Measurements from ENCODE around the gene RABGAP1.
A peak's percentile ranks its signal among the peaks of the same experiment; 100 is the strongest.

RABGAP1 gene

DNA sequence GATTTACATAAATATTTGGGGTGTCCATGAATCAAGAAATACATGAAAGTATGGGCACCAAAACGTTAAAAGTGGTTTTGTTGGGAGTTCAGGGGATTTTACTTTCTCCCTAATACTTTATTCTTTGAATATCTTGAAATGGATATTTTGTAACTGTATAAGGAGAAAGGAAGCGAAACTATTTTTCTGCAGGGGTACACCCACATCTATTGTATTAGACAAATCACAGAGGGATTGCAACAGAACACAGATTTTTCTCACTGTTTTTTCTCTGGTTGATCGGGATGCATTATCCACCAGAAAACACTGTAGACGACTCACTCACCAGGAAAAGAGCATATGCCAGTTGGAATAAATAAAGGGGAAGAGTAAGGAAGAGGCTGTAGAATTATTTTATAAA is 1.2 kb upstream of the RABGAP1 start:
- H3K27ac ChIP-seq: no peak overlapping the region
- DNase-seq (ENCODE audit: low read depth, low spot score): no peak
- no peak overlapping the region for H3K4me3 ChIP-seq
- no peak overlapping the region for H3K9ac ChIP-seq (ENCODE audit: insufficient read length)
- H3K36me3 ChIP-seq (ENCODE audit: insufficient read depth, low read length): peaks cover 50% of the 10 kb centered on the region
- TF ChIP-seq POLR2AphosphoS5 (IDR thresholded peaks at IDR 0.05; ENCODE audit: borderline replicate concordance, low read depth, low read length): no peak
- TF ChIP-seq EZH2 (IDR thresholded peaks at IDR 0.05): no peak
- no peak for TF ChIP-seq FOXP2 (optimal IDR thresholded peaks at IDR 0.05; ENCODE audit: control extremely low read depth, extremely low read length, insufficient read depth)
- no peaks in the 10 kb centered on the region for H3K9me3 ChIP-seq (ENCODE audit: low read depth, low read length)

DNA sequence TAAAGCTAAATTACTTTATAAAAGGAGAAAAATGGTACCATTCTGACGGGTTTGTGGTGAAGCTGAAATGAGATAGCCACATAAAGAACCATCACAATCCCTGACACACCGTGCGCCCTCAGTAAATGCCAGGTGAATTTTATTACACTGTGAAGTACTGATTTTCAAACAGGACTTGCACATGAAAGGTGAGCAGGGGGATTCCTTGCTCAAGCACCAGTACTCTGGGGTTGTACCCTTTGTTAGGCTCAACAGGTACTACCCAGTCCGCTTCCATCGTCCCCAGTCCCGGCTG is 419 bp upstream of the RABGAP1 start:
- Histone ChIP-seq H3K9ac (ENCODE audit: insufficient read length) (peak overlapping the region; percentile 67), H3K9me3 (ENCODE audit: low read depth, low read length) (no peaks in the 10 kb centered on the region), H3K27ac (peak overlapping the region; percentile 76), H3K36me3 (ENCODE audit: insufficient read depth, low read length) (peaks cover 53% of the 10 kb centered on the region), H3K4me3 (peak overlapping the region; percentile 94)
- DNase-seq (ENCODE audit: low read depth, low spot score): no peak
- TF ChIP-seq POLR2AphosphoS5 (IDR thresholded peaks at IDR 0.05; ENCODE audit: borderline replicate concordance, low read depth, low read length) (no peak), EZH2 (IDR thresholded peaks at IDR 0.05) (no peak), FOXP2 (optimal IDR thresholded peaks at IDR 0.05; ENCODE audit: control extremely low read depth, extremely low read length, insufficient read depth) (no peak)

DNA sequence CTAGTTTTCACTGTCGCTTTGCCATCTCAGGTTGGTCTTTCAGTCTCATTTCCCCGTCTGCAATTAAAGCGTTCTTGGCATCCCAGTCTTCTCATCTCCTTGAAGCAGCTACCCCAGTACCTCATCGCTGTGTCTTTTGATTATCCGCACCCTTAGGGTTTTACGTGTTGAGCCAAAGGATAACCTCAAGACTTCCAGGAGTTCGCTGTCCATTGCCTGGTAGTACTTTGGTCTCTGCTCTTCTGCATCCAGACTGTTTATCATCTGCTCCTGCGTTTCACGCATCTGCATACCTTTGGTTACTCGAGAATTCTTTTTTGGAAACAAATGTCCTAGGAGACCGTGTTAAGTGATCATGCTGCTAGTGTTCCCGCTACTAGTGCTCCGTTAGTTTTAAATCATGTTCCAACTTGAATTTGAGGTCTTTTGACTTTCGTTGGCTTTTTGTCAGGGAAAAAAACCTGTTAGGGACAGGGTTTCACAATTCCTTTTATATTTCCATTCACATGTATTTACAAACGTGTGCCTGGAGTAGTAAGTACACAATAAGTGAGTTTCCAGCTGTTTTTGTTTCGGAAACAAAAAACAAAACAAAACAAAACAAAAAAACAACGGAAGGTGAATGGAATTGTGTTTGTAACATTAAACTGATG is 888 bp downstream of the RABGAP1 start:
- Histone ChIP-seq H3K36me3 (ENCODE audit: insufficient read depth, low read length) (peaks cover 45% of the 10 kb centered on the region), H3K27ac (peak overlapping the region; percentile 86), H3K9ac (ENCODE audit: insufficient read length) (peak overlapping the region; percentile 90), H3K4me3 (peak overlapping the region; percentile 94), H3K9me3 (ENCODE audit: low read depth, low read length) (no peaks in the 10 kb centered on the region)
- no peak for TF ChIP-seq EZH2 (IDR thresholded peaks at IDR 0.05)
- TF ChIP-seq FOXP2 (optimal IDR thresholded peaks at IDR 0.05; ENCODE audit: control extremely low read depth, extremely low read length, insufficient read depth): no peak
- TF ChIP-seq POLR2AphosphoS5 (IDR thresholded peaks at IDR 0.05; ENCODE audit: borderline replicate concordance, low read depth, low read length): no peak
- no peak for DNase-seq (ENCODE audit: low read depth, low spot score)

DNA sequence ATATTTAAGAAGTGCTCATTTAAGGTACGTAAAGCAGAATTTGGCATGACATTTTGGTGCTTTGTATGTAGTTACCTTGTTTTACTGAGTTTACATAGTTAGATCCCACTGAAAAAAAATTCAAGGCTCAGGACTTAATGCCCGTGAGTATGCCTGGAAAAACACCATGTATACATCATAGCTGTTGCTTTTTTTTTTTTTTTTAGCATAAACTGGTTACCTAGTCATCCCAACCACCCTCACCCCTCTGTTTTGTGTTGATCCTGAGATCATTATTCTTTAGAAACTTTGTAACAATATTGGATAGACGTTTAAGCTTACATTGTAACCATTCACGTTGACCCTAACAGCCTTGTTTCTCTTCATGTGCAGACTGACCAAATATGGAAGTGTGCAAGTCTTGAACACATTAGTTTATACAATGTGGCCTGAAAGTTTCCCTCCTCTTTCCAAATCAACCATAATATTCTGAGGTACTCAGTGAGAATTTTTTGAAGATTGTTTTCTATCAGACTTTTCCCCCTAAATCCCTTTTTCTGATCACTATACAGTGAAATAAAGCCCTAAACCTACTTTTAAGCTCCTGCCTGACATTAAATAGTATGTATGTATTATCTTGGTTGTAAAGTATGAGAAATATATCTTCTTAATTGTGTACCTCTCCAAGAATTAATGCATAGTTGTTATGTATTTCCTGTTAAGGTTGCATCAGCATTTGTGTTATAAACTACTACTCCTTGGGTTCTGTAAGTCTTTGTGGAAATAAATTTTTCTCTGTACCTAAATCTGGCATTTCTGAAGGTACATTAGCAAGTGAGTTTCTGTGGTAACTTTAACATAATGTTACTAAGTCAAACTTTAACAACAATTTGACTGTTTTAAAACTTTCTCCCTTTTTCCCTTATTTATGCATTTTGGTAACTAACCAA is 4.4 kb downstream of the RABGAP1 start:
- Histone ChIP-seq H3K27ac (peak overlapping the region; percentile 96), H3K9ac (ENCODE audit: insufficient read length) (peak overlapping the region; percentile 74), H3K4me3 (peak overlapping the region; percentile 67), H3K9me3 (ENCODE audit: low read depth, low read length) (no peaks in the 10 kb centered on the region), H3K36me3 (ENCODE audit: insufficient read depth, low read length) (peaks cover 22% of the 10 kb centered on the region)
- peak; percentile 57 for DNase-seq (ENCODE audit: low read depth, low spot score)
- TF ChIP-seq FOXP2 (optimal IDR thresholded peaks at IDR 0.05; ENCODE audit: control extremely low read depth, extremely low read length, insufficient read depth) (no peak), EZH2 (IDR thresholded peaks at IDR 0.05) (no peak), POLR2AphosphoS5 (IDR thresholded peaks at IDR 0.05; ENCODE audit: borderline replicate concordance, low read depth, low read length) (no peak)

DNA sequence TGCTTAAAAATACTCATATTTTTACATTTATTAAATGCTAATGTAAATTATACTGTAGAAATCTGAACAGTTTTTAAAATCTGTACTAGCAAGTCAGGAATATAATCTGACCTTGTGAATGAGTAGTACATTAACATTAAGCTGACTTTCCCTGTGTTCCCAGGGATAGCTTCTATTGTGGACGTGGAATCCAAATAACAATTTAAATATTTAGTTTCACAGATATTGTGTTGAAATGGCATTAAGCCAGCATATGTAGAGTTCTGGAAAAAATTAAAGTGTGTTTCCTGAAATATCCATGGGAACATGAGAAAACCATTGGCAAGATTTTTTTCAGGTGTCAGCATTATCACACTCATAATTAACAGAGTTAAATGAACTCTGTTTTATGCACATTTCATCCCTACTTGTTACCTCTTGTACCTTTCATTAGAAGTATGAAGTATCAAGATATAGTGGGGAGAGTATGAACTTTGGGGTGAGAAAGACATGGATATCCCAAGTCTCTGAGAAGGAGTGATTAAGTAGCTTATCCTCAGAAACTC is 5.7 kb downstream of the RABGAP1 start:
- H3K27ac ChIP-seq: peak overlapping the region; percentile 96
- no peaks in the 10 kb centered on the region for H3K9me3 ChIP-seq (ENCODE audit: low read depth, low read length)
- no peak for DNase-seq (ENCODE audit: low read depth, low spot score)
- peak overlapping the region; percentile 67 for H3K4me3 ChIP-seq
- H3K9ac ChIP-seq (ENCODE audit: insufficient read length): peak overlapping the region; percentile 74
- peaks cover 30% of the 10 kb centered on the region for H3K36me3 ChIP-seq (ENCODE audit: insufficient read depth, low read length)
- TF ChIP-seq POLR2AphosphoS5 (IDR thresholded peaks at IDR 0.05; ENCODE audit: borderline replicate concordance, low read depth, low read length) (no peak), FOXP2 (optimal IDR thresholded peaks at IDR 0.05; ENCODE audit: control extremely low read depth, extremely low read length, insufficient read depth) (no peak), EZH2 (IDR thresholded peaks at IDR 0.05) (no peak)

DNA sequence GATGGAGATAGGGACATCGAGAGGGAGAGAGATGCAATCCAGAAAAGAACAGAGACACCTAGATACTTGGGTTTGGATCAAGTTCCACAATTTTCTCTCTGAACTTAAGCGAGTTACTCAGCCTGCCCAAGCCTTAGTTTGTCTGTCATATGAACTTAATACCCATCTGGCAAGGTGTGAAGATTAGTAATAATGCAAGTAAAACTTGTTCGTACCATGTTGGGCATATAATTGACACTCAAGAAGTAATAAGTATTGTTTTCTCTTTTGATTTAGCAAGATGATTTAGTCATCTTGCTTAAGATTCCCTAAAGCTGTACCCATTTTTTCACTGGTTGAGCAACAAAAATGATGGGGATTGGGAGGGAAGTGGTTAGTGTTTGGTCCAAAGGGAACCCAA is 7.5 kb downstream of the RABGAP1 start:
- TF ChIP-seq POLR2AphosphoS5 (IDR thresholded peaks at IDR 0.05; ENCODE audit: borderline replicate concordance, low read depth, low read length) (no peak), EZH2 (IDR thresholded peaks at IDR 0.05) (no peak), FOXP2 (optimal IDR thresholded peaks at IDR 0.05; ENCODE audit: control extremely low read depth, extremely low read length, insufficient read depth) (no peak)
- H3K9me3 ChIP-seq (ENCODE audit: low read depth, low read length): no peaks in the 10 kb centered on the region
- H3K27ac ChIP-seq: no peak overlapping the region

DNA sequence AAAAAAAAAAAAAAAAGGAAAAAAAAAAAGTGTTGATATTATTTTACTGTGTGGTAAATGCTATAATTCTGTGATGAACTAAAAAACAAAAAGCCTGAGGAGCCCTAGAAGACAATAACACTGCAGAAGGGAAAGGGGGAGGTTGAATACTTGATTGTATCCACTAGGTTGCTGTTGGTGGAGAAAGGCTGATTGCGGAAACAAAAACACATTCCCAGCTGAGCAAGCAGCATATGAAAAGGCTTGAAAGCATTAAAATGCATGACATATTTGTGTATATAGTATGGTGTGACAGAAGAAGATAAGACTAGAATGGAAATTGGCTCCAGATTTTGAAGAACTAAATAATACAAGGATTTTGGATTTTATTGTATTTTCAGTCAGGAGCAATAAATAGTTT is 8.9 kb downstream of the RABGAP1 start:
- no peak for DNase-seq (ENCODE audit: low read depth, low spot score)
- Histone ChIP-seq H3K27ac (peak overlapping the region; percentile 39; the same call in 1 of the 2 replicates), H3K4me3 (no peak overlapping the region), H3K36me3 (ENCODE audit: insufficient read depth, low read length) (peaks cover 22% of the 10 kb centered on the region; the same call in 1 of the 2 replicates), H3K9ac (ENCODE audit: insufficient read length) (no peak overlapping the region), H3K9me3 (ENCODE audit: low read depth, low read length) (no peaks in the 10 kb centered on the region)
- no peak for TF ChIP-seq EZH2 (IDR thresholded peaks at IDR 0.05)

More for the DNA sequence above, 7.5 kb downstream of the RABGAP1 start:
- no peak overlapping the region for H3K9ac ChIP-seq (ENCODE audit: insufficient read length)
- H3K36me3 ChIP-seq (ENCODE audit: insufficient read depth, low read length): peaks cover 28% of the 10 kb centered on the region
- DNase-seq (ENCODE audit: low read depth, low spot score): no peak
- no peak overlapping the region for H3K4me3 ChIP-seq

DNA sequence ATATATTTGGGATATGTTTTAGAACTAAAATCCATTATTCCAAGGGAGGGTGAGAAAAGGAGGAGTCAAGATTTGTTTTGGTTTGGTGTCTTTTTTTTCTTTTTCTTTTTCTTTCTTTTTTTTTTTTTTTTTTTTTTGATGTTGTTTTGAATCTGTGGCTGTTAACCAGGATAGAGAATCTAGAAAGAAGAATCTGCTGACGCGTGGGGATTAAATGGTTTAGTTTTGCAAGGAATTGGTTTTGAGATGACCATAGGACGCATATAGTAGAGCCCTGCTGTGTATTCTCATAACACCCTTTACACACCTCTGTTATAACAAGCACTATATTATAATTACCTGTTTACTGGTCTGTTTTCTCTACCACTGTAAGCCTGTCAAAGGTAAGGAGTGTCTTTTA is 9.4 kb downstream of the RABGAP1 start:
- peaks cover 22% of the 10 kb centered on the region; the same call in 1 of the 2 replicates for H3K36me3 ChIP-seq (ENCODE audit: insufficient read depth, low read length)
- H3K9ac ChIP-seq (ENCODE audit: insufficient read length): no peak overlapping the region
- DNase-seq (ENCODE audit: low read depth, low spot score): no peak
- H3K4me3 ChIP-seq: no peak overlapping the region
- H3K27ac ChIP-seq: peak overlapping the region; percentile 39; the same call in 1 of the 2 replicates
- H3K9me3 ChIP-seq (ENCODE audit: low read depth, low read length): no peaks in the 10 kb centered on the region
- TF ChIP-seq EZH2 (IDR thresholded peaks at IDR 0.05) (no peak), FOXP2 (optimal IDR thresholded peaks at IDR 0.05; ENCODE audit: control extremely low read depth, extremely low read length, insufficient read depth) (no peak), POLR2AphosphoS5 (IDR thresholded peaks at IDR 0.05; ENCODE audit: borderline replicate concordance, low read depth, low read length) (no peak)
